ENCODE measurements around the gene ABI3BP. TPM values are rescaled to one million over a fixed set of nuclear protein-coding genes. Genes with fewer than 3 reads are reported as not detected.

Gene ABI3BP
- total and polyA plus RNA-seq, 10 of the 15 experiments (the other 5 are each of a cell fraction or from before 2014, with no cell fraction given), result 0.03 to 0.42 (median 0.11) TPM; not detected in 4

DNA sequence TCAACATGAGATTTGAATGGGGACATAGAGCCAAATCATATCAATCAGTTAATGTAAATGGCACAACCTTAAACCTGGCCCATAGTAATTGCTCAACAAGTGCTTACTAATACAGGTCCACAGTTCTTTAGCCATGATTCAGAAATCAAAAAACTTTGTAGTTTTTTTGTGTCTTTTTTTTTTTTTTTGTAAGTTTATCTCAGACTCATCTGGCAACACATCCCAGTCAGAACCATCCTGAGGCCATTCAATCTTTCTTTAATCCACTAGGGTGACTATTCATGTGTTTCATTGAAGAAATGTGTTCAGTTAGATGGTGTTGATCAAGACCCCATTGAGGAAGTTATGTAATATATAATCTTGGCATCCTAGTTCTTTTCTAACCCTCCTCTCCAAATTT lies 65.4 kb downstream of the ABI3BP start:
- ChIA-PET CTCF (no interaction called here), POLR2A (no interaction called here), RAD21 (ENCODE audit: unreplicated experiment) (no interaction called here), SMC1A (ENCODE audit: uncharacterized antibody, unreplicated experiment) (no interaction called here)
- TF ChIP-seq ZNF24 (IDR thresholded peaks at IDR 0.05) (no peak), RFX5 (IDR thresholded peaks at IDR 0.05; ENCODE audit: low read depth, low read length) (no peak), TCF12 (IDR thresholded peaks at IDR 0.05; ENCODE audit: low read depth, low read length) (no peak), BCL11A (IDR thresholded peaks at IDR 0.05; ENCODE audit: low read depth, low read length) (no peak), NBN (IDR thresholded peaks at IDR 0.05) (no peak), RAD21 (IDR thresholded peaks at IDR 0.05; ENCODE audit: insufficient read depth, low read depth, low read length) (no peak), NFYB (IDR thresholded peaks at IDR 0.05; ENCODE audit: insufficient read depth, low read depth, low read length) (no peak), ASH2L (IDR thresholded peaks at IDR 0.05; ENCODE audit: borderline replicate concordance, low read depth) (no peak)
- TF ChIP-seq, protein P1, sequence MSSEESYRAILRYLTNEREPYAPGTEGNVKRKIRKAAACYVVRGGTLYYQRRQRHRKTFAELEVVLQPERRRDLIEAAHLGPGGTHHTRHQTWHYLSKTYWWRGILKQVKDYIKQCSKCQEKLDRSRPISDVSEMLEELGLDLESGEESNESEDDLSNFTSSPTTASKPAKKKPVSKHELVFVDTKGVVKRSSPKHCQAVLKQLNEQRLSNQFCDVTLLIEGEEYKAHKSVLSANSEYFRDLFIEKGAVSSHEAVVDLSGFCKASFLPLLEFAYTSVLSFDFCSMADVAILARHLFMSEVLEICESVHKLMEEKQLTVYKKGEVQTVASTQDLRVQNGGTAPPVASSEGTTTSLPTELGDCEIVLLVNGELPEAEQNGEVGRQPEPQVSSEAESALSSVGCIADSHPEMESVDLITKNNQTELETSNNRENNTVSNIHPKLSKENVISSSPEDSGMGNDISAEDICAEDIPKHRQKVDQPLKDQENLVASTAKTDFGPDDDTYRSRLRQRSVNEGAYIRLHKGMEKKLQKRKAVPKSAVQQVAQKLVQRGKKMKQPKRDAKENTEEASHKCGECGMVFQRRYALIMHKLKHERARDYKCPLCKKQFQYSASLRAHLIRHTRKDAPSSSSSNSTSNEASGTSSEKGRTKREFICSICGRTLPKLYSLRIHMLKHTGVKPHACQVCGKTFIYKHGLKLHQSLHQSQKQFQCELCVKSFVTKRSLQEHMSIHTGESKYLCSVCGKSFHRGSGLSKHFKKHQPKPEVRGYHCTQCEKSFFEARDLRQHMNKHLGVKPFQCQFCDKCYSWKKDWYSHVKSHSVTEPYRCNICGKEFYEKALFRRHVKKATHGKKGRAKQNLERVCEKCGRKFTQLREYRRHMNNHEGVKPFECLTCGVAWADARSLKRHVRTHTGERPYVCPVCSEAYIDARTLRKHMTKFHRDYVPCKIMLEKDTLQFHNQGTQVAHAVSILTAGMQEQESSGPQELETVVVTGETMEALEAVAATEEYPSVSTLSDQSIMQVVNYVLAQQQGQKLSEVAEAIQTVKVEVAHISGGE (CRISPR knock-in tag; IDR thresholded peaks at IDR 0.05), result no peak
- TF ChIP-seq, protein P2, sequence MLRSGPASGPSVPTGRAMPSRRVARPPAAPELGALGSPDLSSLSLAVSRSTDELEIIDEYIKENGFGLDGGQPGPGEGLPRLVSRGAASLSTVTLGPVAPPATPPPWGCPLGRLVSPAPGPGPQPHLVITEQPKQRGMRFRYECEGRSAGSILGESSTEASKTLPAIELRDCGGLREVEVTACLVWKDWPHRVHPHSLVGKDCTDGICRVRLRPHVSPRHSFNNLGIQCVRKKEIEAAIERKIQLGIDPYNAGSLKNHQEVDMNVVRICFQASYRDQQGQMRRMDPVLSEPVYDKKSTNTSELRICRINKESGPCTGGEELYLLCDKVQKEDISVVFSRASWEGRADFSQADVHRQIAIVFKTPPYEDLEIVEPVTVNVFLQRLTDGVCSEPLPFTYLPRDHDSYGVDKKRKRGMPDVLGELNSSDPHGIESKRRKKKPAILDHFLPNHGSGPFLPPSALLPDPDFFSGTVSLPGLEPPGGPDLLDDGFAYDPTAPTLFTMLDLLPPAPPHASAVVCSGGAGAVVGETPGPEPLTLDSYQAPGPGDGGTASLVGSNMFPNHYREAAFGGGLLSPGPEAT (IDR thresholded peaks at IDR 0.05; ENCODE audit: low read depth), result no peak
- TF ChIP-seq, protein P3, sequence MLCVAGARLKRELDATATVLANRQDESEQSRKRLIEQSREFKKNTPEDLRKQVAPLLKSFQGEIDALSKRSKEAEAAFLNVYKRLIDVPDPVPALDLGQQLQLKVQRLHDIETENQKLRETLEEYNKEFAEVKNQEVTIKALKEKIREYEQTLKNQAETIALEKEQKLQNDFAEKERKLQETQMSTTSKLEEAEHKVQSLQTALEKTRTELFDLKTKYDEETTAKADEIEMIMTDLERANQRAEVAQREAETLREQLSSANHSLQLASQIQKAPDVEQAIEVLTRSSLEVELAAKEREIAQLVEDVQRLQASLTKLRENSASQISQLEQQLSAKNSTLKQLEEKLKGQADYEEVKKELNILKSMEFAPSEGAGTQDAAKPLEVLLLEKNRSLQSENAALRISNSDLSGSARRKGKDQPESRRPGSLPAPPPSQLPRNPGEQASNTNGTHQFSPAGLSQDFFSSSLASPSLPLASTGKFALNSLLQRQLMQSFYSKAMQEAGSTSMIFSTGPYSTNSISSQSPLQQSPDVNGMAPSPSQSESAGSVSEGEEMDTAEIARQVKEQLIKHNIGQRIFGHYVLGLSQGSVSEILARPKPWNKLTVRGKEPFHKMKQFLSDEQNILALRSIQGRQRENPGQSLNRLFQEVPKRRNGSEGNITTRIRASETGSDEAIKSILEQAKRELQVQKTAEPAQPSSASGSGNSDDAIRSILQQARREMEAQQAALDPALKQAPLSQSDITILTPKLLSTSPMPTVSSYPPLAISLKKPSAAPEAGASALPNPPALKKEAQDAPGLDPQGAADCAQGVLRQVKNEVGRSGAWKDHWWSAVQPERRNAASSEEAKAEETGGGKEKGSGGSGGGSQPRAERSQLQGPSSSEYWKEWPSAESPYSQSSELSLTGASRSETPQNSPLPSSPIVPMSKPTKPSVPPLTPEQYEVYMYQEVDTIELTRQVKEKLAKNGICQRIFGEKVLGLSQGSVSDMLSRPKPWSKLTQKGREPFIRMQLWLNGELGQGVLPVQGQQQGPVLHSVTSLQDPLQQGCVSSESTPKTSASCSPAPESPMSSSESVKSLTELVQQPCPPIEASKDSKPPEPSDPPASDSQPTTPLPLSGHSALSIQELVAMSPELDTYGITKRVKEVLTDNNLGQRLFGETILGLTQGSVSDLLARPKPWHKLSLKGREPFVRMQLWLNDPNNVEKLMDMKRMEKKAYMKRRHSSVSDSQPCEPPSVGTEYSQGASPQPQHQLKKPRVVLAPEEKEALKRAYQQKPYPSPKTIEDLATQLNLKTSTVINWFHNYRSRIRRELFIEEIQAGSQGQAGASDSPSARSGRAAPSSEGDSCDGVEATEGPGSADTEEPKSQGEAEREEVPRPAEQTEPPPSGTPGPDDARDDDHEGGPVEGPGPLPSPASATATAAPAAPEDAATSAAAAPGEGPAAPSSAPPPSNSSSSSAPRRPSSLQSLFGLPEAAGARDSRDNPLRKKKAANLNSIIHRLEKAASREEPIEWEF (IDR thresholded peaks at IDR 0.05; ENCODE audit: insufficient replicate concordance, low read depth, low read length), result no peak
- H2AFZ ChIP-seq (ENCODE audit: control insufficient read depth, low read depth, low read length), result no peak overlapping the region
- H4K20me1 ChIP-seq (ENCODE audit: control insufficient read depth, insufficient read depth), result no peaks in the 10 kb centered on the region
- H3K79me2 ChIP-seq (ENCODE audit: control insufficient read depth, insufficient read depth, low read length), result no peaks in the 10 kb centered on the region
- H3K27me3 ChIP-seq (replicated peaks in 1 of 2; ENCODE audit: control insufficient read depth in 2 of 2, insufficient read depth in 2 of 2, low read length in 1 of 2), result no peaks in the 10 kb centered on the region
- H3K4me3 ChIP-seq, result no peak overlapping the region
- H3K9me3 ChIP-seq (replicated peaks; ENCODE audit: control insufficient read depth, insufficient read depth, low read length), result no peaks in the 10 kb centered on the region
- DNase-seq (ENCODE audit: low read depth, low spot score), result no peak
- FAIRE-seq, result no peak
- no peaks in the 10 kb centered on the region for H3K36me3 ChIP-seq (ENCODE audit: control insufficient read depth in 2 of 2, insufficient read depth in 2 of 2, low read length in 1 of 2)
- H3K4me1 ChIP-seq (ENCODE audit: control insufficient read depth, insufficient read depth, low read length), result no peaks in the 10 kb centered on the region
- no peak overlapping the region for H3K27ac ChIP-seq (ENCODE audit: control insufficient read depth, insufficient read depth)
- H3K4me2 ChIP-seq (ENCODE audit: control insufficient read depth, insufficient read depth), result no peak overlapping the region
- ATAC-seq, result no peak
- intact Hi-C loops (cut with micrococcal nuclease; ENCODE audit: unreplicated experiment), result no loop called here
- in situ Hi-C loops (cut with MboI), result no loop called here
- no peak overlapping the region for H3K9ac ChIP-seq (ENCODE audit: control insufficient read depth, insufficient read depth, low read length)
- BruUV-seq (replicated peaks), result no TSS peak
